GM23338 (cell line): ENCODE measurements around the gene GGNBP2. TPM values are rescaled to one million over a fixed set of nuclear protein-coding genes. Genes with fewer than 3 reads are reported as not detected.

Experiments used
- polyA plus RNA-seq: library from polyadenylated mRNA; unstranded; fragments of >200 nt; fragmentation: Nextera tagmentation; extraction: Ambion mirVana; gene quantifications from 2 replicates; pipeline ENCODE4 v1.2.1, GENCODE V29; 2016
- total RNA-seq: library from RNA; depleted of rRNA; stranded (reverse); fragments of >200 nt; shearing (Covaris generic); gene quantifications from 2 replicates; pipeline ENCODE4 v1.2.3, GENCODE V29; 2014; rRNA removed

GGNBP2 gene
- total and polyA plus RNA-seq, 2 experiments from 2014 or later, result 40.7 to 41.2 TPM

Other genes with a start within 250 kb of the GGNBP2 start
- not detected in 2 replicates for gene TBC1D3G, start 221.0 kb upstream of the GGNBP2 start, total RNA-seq
- gene TBC1D3G, start 221.0 kb upstream of the GGNBP2 start, polyA plus RNA-seq, result not detected in 2 replicates
- not detected in 2 replicates for gene TBC1D3H, start 156.5 kb upstream of the GGNBP2 start, total RNA-seq
- not detected in 2 replicates for gene TBC1D3H, start 156.5 kb upstream of the GGNBP2 start, polyA plus RNA-seq
- 50.5 and 81.9 TPM in 2 replicates for gene ZNHIT3, start 58.2 kb upstream of the GGNBP2 start, total RNA-seq
- 128 and 137 TPM in 2 replicates for gene ZNHIT3, start 58.2 kb upstream of the GGNBP2 start, polyA plus RNA-seq
- gene MYO19, start 10.1 kb upstream of the GGNBP2 start, total RNA-seq, result 129 and 150 TPM in 2 replicates
- 34.9 and 37.9 TPM in 2 replicates for gene MYO19, start 10.1 kb upstream of the GGNBP2 start, polyA plus RNA-seq
- gene PIGW, start 9.9 kb upstream of the GGNBP2 start, total RNA-seq, result 15.8 and 17.2 TPM in 2 replicates
- 5.5 and 8.0 TPM in 2 replicates for gene PIGW, start 9.9 kb upstream of the GGNBP2 start, polyA plus RNA-seq
- 36.7 and 39.6 TPM in 2 replicates for gene DHRS11, start 47.0 kb downstream of the GGNBP2 start, total RNA-seq
- 20.4 and 23.4 TPM in 2 replicates for gene DHRS11, start 47.0 kb downstream of the GGNBP2 start, polyA plus RNA-seq
- 20.4 and 22.9 TPM in 2 replicates for gene MRM1, start 56.7 kb downstream of the GGNBP2 start, total RNA-seq
- 7.6 and 8.4 TPM in 2 replicates for gene MRM1, start 56.7 kb downstream of the GGNBP2 start, polyA plus RNA-seq